SU-DHL-6 (cell line): Measurements from ENCODE around the gene OBSL1.

ENCODE experiments used
- H2AFZ ChIP-seq: fragments of 200-600 bp; sonication (generic); 2 replicates; pipeline ENCODE4 v1.6.1; 2014; ENCODE audit warnings: low read depth, mild to moderate bottlenecking, moderate library complexity, mixed read lengths, antibody characterized with exemption, low read length; ENCODE audit not compliant: severe bottlenecking
- H3F3A ChIP-seq: fragments of 200-600 bp; shearing (Covaris generic); 2 replicates; pipeline ENCODE4 v1.6.0; 2016; ENCODE audit warnings: antibody characterized with exemption, mild to moderate bottlenecking; ENCODE audit not compliant: insufficient read depth
- H3K27ac ChIP-seq: fragments of 200-600 bp; sonication (generic); 2 replicates; pipeline ENCODE4 v1.5.1; 2016; ENCODE audit warnings: low read depth, mild to moderate bottlenecking, low read length, moderate library complexity, mixed read lengths
- H3K27me3 ChIP-seq: fragments of 200-600 bp; sonication (generic), shearing (Covaris generic); 2 replicates; pipeline ENCODE4 v1.6.0; 2014; ENCODE audit warnings: mild to moderate bottlenecking, low read length
- H3K36me3 ChIP-seq: fragments of 200-600 bp; sonication (generic); 2 replicates; pipeline ENCODE4 v1.6.1; 2014; ENCODE audit warnings: mild to moderate bottlenecking, low read length, mixed read lengths
- H3K4me2 ChIP-seq: fragments of 300-600, 200-600 bp; shearing (Covaris generic), sonication (generic); 2 replicates; pipeline ENCODE4 v1.6.0; 2014; ENCODE audit warnings: low read length, low read depth, mild to moderate bottlenecking; ENCODE audit not compliant: poor library complexity, severe bottlenecking
- H3K4me3 ChIP-seq: fragments of 200-600 bp; sonication (generic); 2 replicates; pipeline ENCODE4 v1.5.1; 2014; ENCODE audit warnings: antibody characterized with exemption, low read length, mild to moderate bottlenecking, mixed read lengths; ENCODE audit not compliant: insufficient read depth, poor library complexity, severe bottlenecking
- H3K79me2 ChIP-seq: fragments of 200-600 bp; sonication (generic); 2 replicates; pipeline ENCODE4 v1.6.1; 2014; ENCODE audit warnings: mild to moderate bottlenecking, low read length, moderate library complexity; ENCODE audit not compliant: insufficient read depth
- H3K9ac ChIP-seq: fragments of 200-600 bp; sonication (generic); 2 replicates; pipeline ENCODE4 v1.7.0; 2014; ENCODE audit warnings: mild to moderate bottlenecking, low read length
- H3K9me2 ChIP-seq: fragments of 200-600 bp; sonication (generic); replicated peaks from 2 replicates; pipeline ENCODE4 v1.6.1; 2014; ENCODE audit warnings: low read length; ENCODE audit not compliant: insufficient read depth
- H3K9me3 ChIP-seq: fragments of 200-600 bp; sonication (generic); 2 replicates; pipeline ENCODE4 v1.6.1; 2014; ENCODE audit warnings: low read length, mixed read lengths; ENCODE audit not compliant: insufficient read depth
- H4K20me1 ChIP-seq: fragments of 200-600 bp; sonication (generic); 2 replicates; pipeline ENCODE4 v1.6.1; 2014; ENCODE audit warnings: low read depth, mild to moderate bottlenecking, antibody characterized with exemption, low read length, moderate library complexity, mixed read lengths
- CTCF ChIP-seq: fragments of 200-600 bp; sonication (generic); IDR thresholded peaks from one replicate; pipeline ENCODE4 v1.5.1; 2017; ENCODE audit warnings: antibody characterized with exemption, mild to moderate bottlenecking, low read length, moderate library complexity; ENCODE audit not compliant: insufficient read depth, poor library complexity, severe bottlenecking
- EZH2phosphoT487 ChIP-seq: fragments of 200-600 bp; sonication (generic), shearing (Covaris generic); conservative IDR thresholded peaks from 2 replicates; pipeline ENCODE4 v1.6.1; 2018; ENCODE audit warnings: mild to moderate bottlenecking, antibody characterized with exemption, low read length, moderate library complexity, mixed read lengths

The OBSL1 gene

GRCh38 chr2:219541611-219542180 is 29.6 kb downstream of the OBSL1 start:
- peak; percentile 100 for TF ChIP-seq CTCF
- TF ChIP-seq EZH2phosphoT487, result no peak
- Histone ChIP-seq H3K9ac (peak overlapping the region; percentile 75), H3K9me2 (no peaks in the 10 kb centered on the region), H3K4me2 (peak overlapping the region; percentile 95), H2AFZ (peak overlapping the region; percentile 55), H4K20me1 (no peaks in the 10 kb centered on the region), H3F3A (peaks cover 7% of the 10 kb centered on the region), H3K27ac (no peak overlapping the region), H3K27me3 (no peaks in the 10 kb centered on the region), H3K36me3 (no peaks in the 10 kb centered on the region), H3K79me2 (no peaks in the 10 kb centered on the region), H3K4me3 (peak overlapping the region; percentile 92), H3K9me3 (no peaks in the 10 kb centered on the region)

- peaks cover 7% of the 10 kb centered on the region for H3F3A ChIP-seq
- no peaks in the 10 kb centered on the region for H3K79me2 ChIP-seq
- H3K4me2 ChIP-seq, result peak overlapping the region; percentile 95
- H3K4me3 ChIP-seq, result no peak overlapping the region
- H3K9me3 ChIP-seq, result no peaks in the 10 kb centered on the region
- no peak overlapping the region for H2AFZ ChIP-seq
- H3K36me3 ChIP-seq, result no peaks in the 10 kb centered on the region
- H3K27me3 ChIP-seq, result no peaks in the 10 kb centered on the region
- H4K20me1 ChIP-seq, result no peaks in the 10 kb centered on the region
- TF ChIP-seq CTCF, result no peak
- TF ChIP-seq EZH2phosphoT487, result no peak
- H3K27ac ChIP-seq, result no peak overlapping the region
- no peaks in the 10 kb centered on the region for H3K9me2 ChIP-seq
- H3K9ac ChIP-seq, result no peak overlapping the region
Observed at GRCh38 chr2:219540784-219541504, 30.4 kb downstream of the OBSL1 start.

GRCh38 chr2:219539926-219540678 is 31.2 kb downstream of the OBSL1 start:
- Histone ChIP-seq H3K27me3 (no peaks in the 10 kb centered on the region), H4K20me1 (no peaks in the 10 kb centered on the region), H3F3A (peaks cover 7% of the 10 kb centered on the region), H3K36me3 (no peaks in the 10 kb centered on the region), H3K9me3 (no peaks in the 10 kb centered on the region), H3K9me2 (no peaks in the 10 kb centered on the region), H3K9ac (no peak overlapping the region), H2AFZ (no peak overlapping the region), H3K79me2 (no peaks in the 10 kb centered on the region), H3K4me3 (no peak overlapping the region), H3K4me2 (no peak overlapping the region), H3K27ac (no peak overlapping the region)
- TF ChIP-seq EZH2phosphoT487 (no peak), CTCF (no peak)
